ENCODE results near the gene ZMYND8.

DNA sequence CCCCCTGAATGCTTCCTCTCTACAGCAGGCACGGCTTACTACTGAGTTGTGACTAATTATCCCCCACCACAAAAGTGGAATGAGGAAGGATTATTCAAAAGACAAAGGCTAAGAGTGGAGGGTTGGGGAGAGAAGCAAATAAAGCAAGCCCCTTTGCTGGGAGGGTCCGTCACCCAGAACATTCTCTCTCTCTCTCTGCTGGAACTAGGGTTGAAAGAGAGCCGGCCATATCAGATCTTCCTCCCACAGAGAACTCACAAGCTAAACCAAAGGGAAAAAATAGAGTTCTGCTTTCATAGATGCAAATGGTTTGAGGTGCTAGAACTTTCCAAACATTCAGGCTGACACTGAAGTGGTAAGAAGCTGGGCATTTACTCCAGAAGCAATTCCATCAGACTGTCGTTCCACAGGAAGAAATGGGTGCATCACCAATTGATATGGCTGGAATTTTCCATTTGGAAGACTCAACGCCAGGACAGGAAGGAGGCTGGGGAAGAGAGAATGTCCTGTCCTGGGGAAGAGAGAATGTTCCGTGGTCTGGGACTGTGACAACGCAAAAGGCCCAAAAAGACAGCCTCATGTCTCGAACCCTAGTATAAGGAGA is 7.9 kb downstream of the ZMYND8 start:
- peak; percentile 34 for TF ChIP-seq EP300 (IDR thresholded peaks at IDR 0.05)
- TF ChIP-seq, protein P1, sequence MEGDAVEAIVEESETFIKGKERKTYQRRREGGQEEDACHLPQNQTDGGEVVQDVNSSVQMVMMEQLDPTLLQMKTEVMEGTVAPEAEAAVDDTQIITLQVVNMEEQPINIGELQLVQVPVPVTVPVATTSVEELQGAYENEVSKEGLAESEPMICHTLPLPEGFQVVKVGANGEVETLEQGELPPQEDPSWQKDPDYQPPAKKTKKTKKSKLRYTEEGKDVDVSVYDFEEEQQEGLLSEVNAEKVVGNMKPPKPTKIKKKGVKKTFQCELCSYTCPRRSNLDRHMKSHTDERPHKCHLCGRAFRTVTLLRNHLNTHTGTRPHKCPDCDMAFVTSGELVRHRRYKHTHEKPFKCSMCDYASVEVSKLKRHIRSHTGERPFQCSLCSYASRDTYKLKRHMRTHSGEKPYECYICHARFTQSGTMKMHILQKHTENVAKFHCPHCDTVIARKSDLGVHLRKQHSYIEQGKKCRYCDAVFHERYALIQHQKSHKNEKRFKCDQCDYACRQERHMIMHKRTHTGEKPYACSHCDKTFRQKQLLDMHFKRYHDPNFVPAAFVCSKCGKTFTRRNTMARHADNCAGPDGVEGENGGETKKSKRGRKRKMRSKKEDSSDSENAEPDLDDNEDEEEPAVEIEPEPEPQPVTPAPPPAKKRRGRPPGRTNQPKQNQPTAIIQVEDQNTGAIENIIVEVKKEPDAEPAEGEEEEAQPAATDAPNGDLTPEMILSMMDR (IDR thresholded peaks at IDR 0.05), result no peak
- TF ChIP-seq POLR2A (IDR thresholded peaks at IDR 0.05), result no peak
- no peak for TF ChIP-seq POLR2AphosphoS5 (IDR thresholded peaks at IDR 0.05)
